Measurements from ENCODE around the gene PPM1A. TPM values are rescaled to one million over a fixed set of nuclear protein-coding genes. Genes with fewer than 3 reads are reported as not detected.

PPM1A gene
- polyA plus RNA-seq (ENCODE audit: low read depth in 6 of 6), result 10 to 100 TPM; 16.4 to 30.5 (median 17.2) TPM

- Mint-ChIP-seq H3K9me3 (no peaks in the 10 kb centered on the region), H3K36me3 (no peaks in the 10 kb centered on the region), H3K4me3 (peak within 1 kb of the TSS; percentile 87 to 100 (median 99)), H3K27ac (peak within 1 kb of the TSS; percentile 99 to 100 (median 100)), H3K4me1 (peaks cover 30 to 43% (median 43%) of the 10 kb centered on the region in 3 donors), H3K27me3 (no peaks in the 10 kb centered on the region)
- ATAC-seq (ENCODE audit: low read depth in 2 of 2), result peak; percentile 71 to 72
- peak; percentile 91 for DNase-seq
Measured at GRCh38 chr14:60248697-60249318, at the start of gene PPM1A. PPM1A (plus strand) TSS chr14:60249221; CDS start chr14:60282704, 33,483 bp downstream.

GRCh38 chr14:60199321-60199720 lies 49.7 kb upstream of the PPM1A start:
- Mint-ChIP-seq H3K4me1 (no peaks in the 10 kb centered on the region), H3K27me3 (peaks cover 18 to 35% (median 26%) of the 10 kb centered on the region in 3 donors), H3K36me3 (peaks cover 17 to 18% of the 10 kb centered on the region in 2 donors), H3K9me3 (peaks cover 14 to 37% (median 24%) of the 10 kb centered on the region in 7 donors), H3K27ac (no peak overlapping the region), H3K4me3 (no peak overlapping the region)
- ATAC-seq (ENCODE audit: low read depth in 2 of 2), result no peak
- DNase-seq, result no peak

- H3K27me3 Mint-ChIP-seq, result peaks cover 48 to 57% (median 52%) of the 10 kb centered on the region in 3 donors
- no peak overlapping the region for H3K27ac Mint-ChIP-seq
- peaks cover 0 to 5% (median 0%) of the 10 kb centered on the region in 3 donors for H3K4me1 Mint-ChIP-seq
- no peak for DNase-seq
- H3K9me3 Mint-ChIP-seq, result peaks cover 8 to 26% (median 17%) of the 10 kb centered on the region in 7 donors
- H3K4me3 Mint-ChIP-seq, result no peak overlapping the region
- peaks cover 9 to 11% of the 10 kb centered on the region in 2 donors for H3K36me3 Mint-ChIP-seq
- ATAC-seq (ENCODE audit: low read depth in 2 of 2), result no peak
Measured at GRCh38 chr14:60204104-60204842, 44.7 kb upstream of the PPM1A start.

GRCh38 chr14:60204843-60205774 lies 43.9 kb upstream of the PPM1A start:
- Mint-ChIP-seq H3K27me3 (peaks cover 47 to 58% (median 49%) of the 10 kb centered on the region in 3 donors), H3K4me3 (no peak overlapping the region), H3K4me1 (peaks cover 0 to 5% (median 0%) of the 10 kb centered on the region in 3 donors), H3K9me3 (peaks cover 4 to 18% (median 8%) of the 10 kb centered on the region in 7 donors), H3K27ac (peak overlapping the region in 1 of 6 donors; percentile 26), H3K36me3 (peaks cover under 1 to 2% of the 10 kb centered on the region in 2 donors)
- no peak for DNase-seq
- no peak for ATAC-seq (ENCODE audit: low read depth in 2 of 2)

- H3K27ac Mint-ChIP-seq, result no peak overlapping the region
- peaks cover 47 to 56% (median 47%) of the 10 kb centered on the region in 3 donors for H3K27me3 Mint-ChIP-seq
- no peaks in the 10 kb centered on the region for H3K36me3 Mint-ChIP-seq
- DNase-seq (no peak), ATAC-seq (ENCODE audit: low read depth in 2 of 2) (no peak)
- H3K9me3 Mint-ChIP-seq, result peaks cover 2 to 6% (median 5%) of the 10 kb centered on the region in 7 donors
- peaks cover 0 to 5% (median 0%) of the 10 kb centered on the region in 3 donors for H3K4me1 Mint-ChIP-seq
- H3K4me3 Mint-ChIP-seq, result no peak overlapping the region
Measured at GRCh38 chr14:60206249-60206670, 42.8 kb upstream of the PPM1A start.

- Mint-ChIP-seq H3K36me3 (no peaks in the 10 kb centered on the region), H3K27ac (no peak overlapping the region), H3K4me3 (peak overlapping the region in 1 of 8 donors; percentile 18), H3K27me3 (peaks cover 42 to 53% (median 44%) of the 10 kb centered on the region in 3 donors), H3K9me3 (peaks cover 0 to 5% (median 0%) of the 10 kb centered on the region in 7 donors), H3K4me1 (peaks cover 0 to 5% (median 0%) of the 10 kb centered on the region in 3 donors)
- no peak for ATAC-seq (ENCODE audit: low read depth in 2 of 2)
- no peak for DNase-seq
Measured at GRCh38 chr14:60206837-60207533, 42.0 kb upstream of the PPM1A start.

GRCh38 chr14:60210703-60211102 lies 38.3 kb upstream of the PPM1A start:
- Mint-ChIP-seq H3K27ac (no peak overlapping the region), H3K27me3 (peaks cover 36 to 55% (median 50%) of the 10 kb centered on the region in 3 donors), H3K4me1 (peaks cover 0 to 7% (median 0%) of the 10 kb centered on the region in 3 donors), H3K4me3 (no peak overlapping the region), H3K9me3 (peaks cover 0 to 5% (median 0%) of the 10 kb centered on the region in 7 donors), H3K36me3 (no peaks in the 10 kb centered on the region)
- no peak for DNase-seq
- no peak for ATAC-seq (ENCODE audit: low read depth in 2 of 2)

- peak overlapping the region in 1 of 8 donors; percentile 2 for H3K4me3 Mint-ChIP-seq
- peaks cover 0 to 7% (median 0%) of the 10 kb centered on the region in 3 donors for H3K4me1 Mint-ChIP-seq
- H3K27me3 Mint-ChIP-seq, result peaks cover 33 to 52% (median 50%) of the 10 kb centered on the region in 3 donors
- no peaks in the 10 kb centered on the region for H3K36me3 Mint-ChIP-seq
- ATAC-seq (ENCODE audit: low read depth in 2 of 2), result no peak
- H3K27ac Mint-ChIP-seq, result peak overlapping the region in 1 of 6 donors; percentile 25
- peaks cover 0 to 5% (median 0%) of the 10 kb centered on the region in 7 donors for H3K9me3 Mint-ChIP-seq
- DNase-seq, result no peak
Measured at GRCh38 chr14:60211153-60211552, 37.9 kb upstream of the PPM1A start.

GRCh38 chr14:60212503-60213371 lies 36.3 kb upstream of the PPM1A start:
- no peak overlapping the region for H3K4me3 Mint-ChIP-seq
- peak; percentile 48 to 73 for ATAC-seq (ENCODE audit: low read depth in 2 of 2)
- no peaks in the 10 kb centered on the region for H3K36me3 Mint-ChIP-seq
- no peak for DNase-seq
- H3K27me3 Mint-ChIP-seq, result peaks cover 20 to 42% (median 37%) of the 10 kb centered on the region in 3 donors
- H3K4me1 Mint-ChIP-seq, result peaks cover 0 to 7% (median 0%) of the 10 kb centered on the region in 3 donors
- H3K9me3 Mint-ChIP-seq, result peaks cover 0 to 5% (median 0%) of the 10 kb centered on the region in 7 donors
- peak overlapping the region in 1 of 6 donors; percentile 5 for H3K27ac Mint-ChIP-seq

GRCh38 chr14:60214003-60214402 lies 35.0 kb upstream of the PPM1A start:
- Mint-ChIP-seq H3K27me3 (peaks cover 15 to 46% (median 33%) of the 10 kb centered on the region in 3 donors), H3K4me1 (peaks cover 0 to 7% (median 0%) of the 10 kb centered on the region in 3 donors), H3K9me3 (peaks cover 0 to 5% (median 0%) of the 10 kb centered on the region in 7 donors), H3K27ac (no peak overlapping the region), H3K36me3 (no peaks in the 10 kb centered on the region), H3K4me3 (no peak overlapping the region)
- DNase-seq (no peak), ATAC-seq (ENCODE audit: low read depth in 2 of 2) (no peak)

- peaks cover 12 to 41% (median 27%) of the 10 kb centered on the region in 3 donors for H3K27me3 Mint-ChIP-seq
- H3K4me3 Mint-ChIP-seq, result no peak overlapping the region
- no peaks in the 10 kb centered on the region for H3K9me3 Mint-ChIP-seq
- no peak overlapping the region for H3K27ac Mint-ChIP-seq
- H3K4me1 Mint-ChIP-seq, result peaks cover 0 to 7% (median 0%) of the 10 kb centered on the region in 3 donors
- DNase-seq (no peak), ATAC-seq (ENCODE audit: low read depth in 2 of 2) (no peak)
- no peaks in the 10 kb centered on the region for H3K36me3 Mint-ChIP-seq
Measured at GRCh38 chr14:60214415-60215126, 34.5 kb upstream of the PPM1A start.
